ENCODE results near the gene CCT8L2.

DNA sequence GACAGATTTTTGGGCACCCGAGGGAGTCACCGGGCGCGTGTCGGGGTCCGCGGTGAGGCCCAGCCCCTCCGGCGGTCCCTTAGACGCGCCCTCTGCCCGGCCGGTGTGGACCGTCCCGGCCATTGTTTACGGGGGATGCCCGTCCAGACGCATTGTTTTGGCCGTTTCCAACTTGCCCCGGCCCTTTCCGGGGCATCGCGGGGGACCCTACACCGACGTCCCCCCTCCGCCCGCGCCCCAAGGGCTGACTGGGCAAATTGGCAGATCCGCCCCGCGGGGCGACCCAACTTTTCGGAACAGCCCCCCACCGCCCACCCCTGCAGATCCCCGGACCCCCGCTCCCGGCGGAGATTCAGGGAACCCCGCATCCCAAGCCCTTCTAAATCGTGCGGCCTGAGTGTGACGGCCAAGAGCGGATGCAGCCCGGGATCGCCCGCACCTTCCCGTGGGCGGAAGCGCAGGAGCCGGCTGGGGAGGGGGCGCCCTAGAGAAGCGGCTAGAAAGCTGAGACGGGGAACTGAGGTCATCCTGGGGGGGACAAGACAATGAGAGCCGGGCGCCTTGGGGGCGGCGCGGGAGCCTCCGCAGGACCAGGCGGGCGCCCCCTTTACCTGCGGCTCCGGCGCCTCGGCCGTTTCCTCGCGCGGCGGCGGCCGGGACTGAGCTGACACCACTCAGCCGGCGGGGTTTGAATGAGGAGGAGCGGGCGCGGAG is 17.1 kb upstream of the CCT8L2 start:
- TF ChIP-seq POLR2AphosphoS5 (IDR thresholded peaks at IDR 0.05; ENCODE audit: low read depth, low read length): no peak
- TF ChIP-seq, protein P1, sequence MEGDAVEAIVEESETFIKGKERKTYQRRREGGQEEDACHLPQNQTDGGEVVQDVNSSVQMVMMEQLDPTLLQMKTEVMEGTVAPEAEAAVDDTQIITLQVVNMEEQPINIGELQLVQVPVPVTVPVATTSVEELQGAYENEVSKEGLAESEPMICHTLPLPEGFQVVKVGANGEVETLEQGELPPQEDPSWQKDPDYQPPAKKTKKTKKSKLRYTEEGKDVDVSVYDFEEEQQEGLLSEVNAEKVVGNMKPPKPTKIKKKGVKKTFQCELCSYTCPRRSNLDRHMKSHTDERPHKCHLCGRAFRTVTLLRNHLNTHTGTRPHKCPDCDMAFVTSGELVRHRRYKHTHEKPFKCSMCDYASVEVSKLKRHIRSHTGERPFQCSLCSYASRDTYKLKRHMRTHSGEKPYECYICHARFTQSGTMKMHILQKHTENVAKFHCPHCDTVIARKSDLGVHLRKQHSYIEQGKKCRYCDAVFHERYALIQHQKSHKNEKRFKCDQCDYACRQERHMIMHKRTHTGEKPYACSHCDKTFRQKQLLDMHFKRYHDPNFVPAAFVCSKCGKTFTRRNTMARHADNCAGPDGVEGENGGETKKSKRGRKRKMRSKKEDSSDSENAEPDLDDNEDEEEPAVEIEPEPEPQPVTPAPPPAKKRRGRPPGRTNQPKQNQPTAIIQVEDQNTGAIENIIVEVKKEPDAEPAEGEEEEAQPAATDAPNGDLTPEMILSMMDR (IDR thresholded peaks at IDR 0.05): no peak

Data from Panc1 (cell line).